ENCODE results near the gene EAF1. TPM values are rescaled to one million over a fixed set of nuclear protein-coding genes. Genes with fewer than 3 reads are reported as not detected.

Gene EAF1
- total and polyA plus RNA-seq, 2 experiments from 2014 or later, result 9.4 to 45.4 TPM

GRCh38 chr3:15470261-15470660 lies 42.9 kb downstream of the EAF1 start:
- Mint-ChIP-seq H3K4me1 (0 out of 3 replicates have a peak, but pooled peaks cover 5% of the 10 kb centered on the region), H3K27ac (no peak overlapping the region), H3K9me3 (no peaks in the 10 kb centered on the region), H3K36me3 (ENCODE audit: low read depth) (no peaks in the 10 kb centered on the region), H3K4me3 (no peak overlapping the region), H3K27me3 (ENCODE audit: insufficient read depth, low read depth, poor library complexity) (no peaks in the 10 kb centered on the region)
- DNase-seq (ENCODE audit: low spot score) (peak; percentile 74), ATAC-seq (peak; percentile 98)
- TF ChIP-seq CTCF (conservative IDR thresholded peaks at IDR 0.05; ENCODE audit: low read depth in 2 of 2) (peak; percentile 55 to 74), CREB1 (CRISPR knock-in tag; IDR thresholded peaks at IDR 0.05; ENCODE audit: low read depth) (no peak), EZH2phosphoT487 (IDR thresholded peaks at IDR 0.05; ENCODE audit: unreplicated experiment) (no peak)
- Histone ChIP-seq H3K4me3 (no peak overlapping the region), H3K4me2 (no peak overlapping the region), H2AFZ (0 out of 2 replicates have a peak overlapping the region, but pooled peaks have one; percentile 24), H3K27ac (ENCODE audit: low read depth) (no peak overlapping the region), H3K9me2 (ENCODE audit: insufficient read depth) (no peaks in the 10 kb centered on the region), H3F3A (replicated peaks; ENCODE audit: low read depth) (no peaks in the 10 kb centered on the region), H3K79me2 (replicated peaks; ENCODE audit: insufficient read depth) (no peaks in the 10 kb centered on the region), H3K4me1 (ENCODE audit: insufficient read depth) (no peaks in the 10 kb centered on the region), H3K27me3 (ENCODE audit: insufficient read depth) (no peaks in the 10 kb centered on the region), H4K20me1 (replicated peaks; ENCODE audit: insufficient read depth) (no peaks in the 10 kb centered on the region), H3K36me3 (ENCODE audit: insufficient read depth) (no peaks in the 10 kb centered on the region)

DNA sequence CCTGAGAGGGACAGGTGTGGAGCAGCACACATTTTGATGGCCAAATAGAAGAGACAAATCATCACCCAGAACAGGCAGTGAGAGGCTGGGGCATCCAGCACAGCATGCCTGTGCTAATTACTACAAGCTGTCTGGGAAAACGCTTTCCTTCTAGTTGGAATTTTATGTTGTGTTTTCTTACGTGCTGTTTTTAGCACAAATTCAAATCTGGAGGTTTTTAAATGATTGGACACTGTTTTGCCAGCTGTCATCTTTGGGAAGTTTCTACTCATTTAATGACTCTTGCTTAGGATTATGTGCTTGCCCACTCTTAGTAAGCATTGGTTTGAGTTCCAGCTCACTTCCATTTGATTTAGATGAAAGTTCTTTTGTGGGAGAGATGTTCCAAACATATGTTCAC lies 43.5 kb downstream of the EAF1 start:
- H3K27ac Mint-ChIP-seq, result no peak overlapping the region
- no peaks in the 10 kb centered on the region for H3K79me2 ChIP-seq (replicated peaks; ENCODE audit: insufficient read depth)
- 0 out of 3 replicates have a peak, but pooled peaks cover 5% of the 10 kb centered on the region for H3K4me1 Mint-ChIP-seq

More for the DNA sequence above, 43.5 kb downstream of the EAF1 start:
- Mint-ChIP-seq H3K4me3 (no peak overlapping the region), H3K36me3 (ENCODE audit: low read depth) (no peaks in the 10 kb centered on the region), H3K9me3 (no peaks in the 10 kb centered on the region), H3K27me3 (ENCODE audit: insufficient read depth, low read depth, poor library complexity) (no peaks in the 10 kb centered on the region)
- no peak for ATAC-seq
- H3K4me1 ChIP-seq (ENCODE audit: insufficient read depth), result no peaks in the 10 kb centered on the region
- no peaks in the 10 kb centered on the region for H3K27me3 ChIP-seq (ENCODE audit: insufficient read depth)
- H4K20me1 ChIP-seq (replicated peaks; ENCODE audit: insufficient read depth), result no peaks in the 10 kb centered on the region
- TF ChIP-seq JUNB (IDR thresholded peaks at IDR 0.05; ENCODE audit: unreplicated experiment) (no peak), EZH2phosphoT487 (IDR thresholded peaks at IDR 0.05; ENCODE audit: unreplicated experiment) (no peak), NANOG (IDR thresholded peaks at IDR 0.05; ENCODE audit: borderline replicate concordance) (no peak)
- TF ChIP-seq, protein P1, sequence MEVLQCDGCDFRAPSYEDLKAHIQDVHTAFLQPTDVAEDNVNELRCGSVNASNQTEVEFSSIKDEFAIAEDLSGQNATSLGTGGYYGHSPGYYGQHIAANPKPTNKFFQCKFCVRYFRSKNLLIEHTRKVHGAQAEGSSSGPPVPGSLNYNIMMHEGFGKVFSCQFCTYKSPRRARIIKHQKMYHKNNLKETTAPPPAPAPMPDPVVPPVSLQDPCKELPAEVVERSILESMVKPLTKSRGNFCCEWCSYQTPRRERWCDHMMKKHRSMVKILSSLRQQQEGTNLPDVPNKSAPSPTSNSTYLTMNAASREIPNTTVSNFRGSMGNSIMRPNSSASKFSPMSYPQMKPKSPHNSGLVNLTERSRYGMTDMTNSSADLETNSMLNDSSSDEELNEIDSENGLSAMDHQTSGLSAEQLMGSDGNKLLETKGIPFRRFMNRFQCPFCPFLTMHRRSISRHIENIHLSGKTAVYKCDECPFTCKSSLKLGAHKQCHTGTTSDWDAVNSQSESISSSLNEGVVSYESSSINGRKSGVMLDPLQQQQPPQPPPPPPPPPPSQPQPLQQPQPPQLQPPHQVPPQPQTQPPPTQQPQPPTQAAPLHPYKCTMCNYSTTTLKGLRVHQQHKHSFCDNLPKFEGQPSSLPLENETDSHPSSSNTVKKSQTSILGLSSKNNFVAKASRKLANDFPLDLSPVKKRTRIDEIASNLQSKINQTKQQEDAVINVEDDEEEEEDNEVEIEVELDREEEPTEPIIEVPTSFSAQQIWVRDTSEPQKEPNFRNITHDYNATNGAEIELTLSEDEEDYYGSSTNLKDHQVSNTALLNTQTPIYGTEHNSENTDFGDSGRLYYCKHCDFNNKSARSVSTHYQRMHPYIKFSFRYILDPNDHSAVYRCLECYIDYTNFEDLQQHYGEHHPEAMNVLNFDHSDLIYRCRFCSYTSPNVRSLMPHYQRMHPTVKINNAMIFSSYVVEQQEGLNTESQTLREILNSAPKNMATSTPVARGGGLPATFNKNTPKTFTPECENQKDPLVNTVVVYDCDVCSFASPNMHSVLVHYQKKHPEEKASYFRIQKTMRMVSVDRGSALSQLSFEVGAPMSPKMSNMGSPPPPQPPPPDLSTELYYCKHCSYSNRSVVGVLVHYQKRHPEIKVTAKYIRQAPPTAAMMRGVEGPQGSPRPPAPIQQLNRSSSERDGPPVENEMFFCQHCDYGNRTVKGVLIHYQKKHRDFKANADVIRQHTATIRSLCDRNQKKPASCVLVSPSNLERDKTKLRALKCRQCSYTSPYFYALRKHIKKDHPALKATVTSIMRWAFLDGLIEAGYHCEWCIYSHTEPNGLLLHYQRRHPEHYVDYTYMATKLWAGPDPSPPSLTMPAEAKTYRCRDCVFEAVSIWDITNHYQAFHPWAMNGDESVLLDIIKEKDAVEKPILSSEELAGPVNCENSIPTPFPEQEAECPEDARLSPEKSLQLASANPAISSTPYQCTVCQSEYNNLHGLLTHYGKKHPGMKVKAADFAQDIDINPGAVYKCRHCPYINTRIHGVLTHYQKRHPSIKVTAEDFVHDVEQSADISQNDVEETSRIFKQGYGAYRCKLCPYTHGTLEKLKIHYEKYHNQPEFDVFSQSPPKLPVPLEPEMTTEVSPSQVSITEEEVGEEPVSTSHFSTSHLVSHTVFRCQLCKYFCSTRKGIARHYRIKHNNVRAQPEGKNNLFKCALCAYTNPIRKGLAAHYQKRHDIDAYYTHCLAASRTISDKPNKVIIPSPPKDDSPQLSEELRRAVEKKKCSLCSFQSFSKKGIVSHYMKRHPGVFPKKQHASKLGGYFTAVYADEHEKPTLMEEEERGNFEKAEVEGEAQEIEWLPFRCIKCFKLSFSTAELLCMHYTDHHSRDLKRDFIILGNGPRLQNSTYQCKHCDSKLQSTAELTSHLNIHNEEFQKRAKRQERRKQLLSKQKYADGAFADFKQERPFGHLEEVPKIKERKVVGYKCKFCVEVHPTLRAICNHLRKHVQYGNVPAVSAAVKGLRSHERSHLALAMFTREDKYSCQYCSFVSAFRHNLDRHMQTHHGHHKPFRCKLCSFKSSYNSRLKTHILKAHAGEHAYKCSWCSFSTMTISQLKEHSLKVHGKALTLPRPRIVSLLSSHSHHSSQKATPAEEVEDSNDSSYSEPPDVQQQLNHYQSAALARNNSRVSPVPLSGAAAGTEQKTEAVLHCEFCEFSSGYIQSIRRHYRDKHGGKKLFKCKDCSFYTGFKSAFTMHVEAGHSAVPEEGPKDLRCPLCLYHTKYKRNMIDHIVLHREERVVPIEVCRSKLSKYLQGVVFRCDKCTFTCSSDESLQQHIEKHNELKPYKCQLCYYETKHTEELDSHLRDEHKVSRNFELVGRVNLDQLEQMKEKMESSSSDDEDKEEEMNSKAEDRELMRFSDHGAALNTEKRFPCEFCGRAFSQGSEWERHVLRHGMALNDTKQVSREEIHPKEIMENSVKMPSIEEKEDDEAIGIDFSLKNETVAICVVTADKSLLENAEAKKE (CRISPR knock-in tag; IDR thresholded peaks at IDR 0.05), result no peak
- no peak for DNase-seq (ENCODE audit: low spot score)
- H3K4me2 ChIP-seq, result no peak overlapping the region
- no peak overlapping the region for H3K4me3 ChIP-seq
- no peaks in the 10 kb centered on the region for H3F3A ChIP-seq (replicated peaks; ENCODE audit: low read depth)
- no peaks in the 10 kb centered on the region for H3K36me3 ChIP-seq (ENCODE audit: insufficient read depth)
- no peak overlapping the region for H2AFZ ChIP-seq
- no peaks in the 10 kb centered on the region for H3K9me2 ChIP-seq (ENCODE audit: insufficient read depth)
- H3K27ac ChIP-seq (ENCODE audit: low read depth), result no peak overlapping the region
